Right lobe of liver (tissue), 4 donors: Measurements from ENCODE around the gene TNFRSF1B.

ENCODE experiments used
- CTCF ChIP-seq, 4 donors: fragments of 200-600 bp in 3 of 4; fragments of 450-650 bp in 1 of 4; IDR thresholded peaks; one replicate each; pipeline versions ENCODE4 v1.5.1 to v1.8.0; 2016 to 2022; ENCODE audit warnings: antibody characterized with exemption in 4 of 4, mild to moderate bottlenecking in 2 of 4
- POLR2A ChIP-seq: fragments of 450-650 bp; IDR thresholded peaks from one replicate; pipeline ENCODE4 v1.6.1; 2017; ENCODE audit warnings: antibody characterized with exemption, mild to moderate bottlenecking
- donor health status: DM: no; HTN: no; CAD: no.
- donor health status: DM: no; HTN: no; CAD: no.
- donor health status: DM: no; HTN: yes; CAD: no.

GRCh38 chr1:12138196-12139168, 28.3 kb upstream of the TNFRSF1B start:
- TF ChIP-seq CTCF (IDR thresholded peaks at IDR 0.05) (no peak), POLR2A (no peak)
